HG02678 (cell line): ENCODE measurements around the gene AGPAT3.
"Not testable (repeated sequence)": the region's sequence is repeated elsewhere in the genome, so short reads cannot be mapped to it uniquely, and the experiment has no call there.

Experiments
- ATAC-seq: cut with Tn5 transposase; IDR thresholded peaks from one replicate; pipeline ENCODE4 v1.9.1; 2021; ENCODE audit warnings: mild to moderate bottlenecking, moderate library complexity; ENCODE audit not compliant: unreplicated experiment

AGPAT3 gene

DNA sequence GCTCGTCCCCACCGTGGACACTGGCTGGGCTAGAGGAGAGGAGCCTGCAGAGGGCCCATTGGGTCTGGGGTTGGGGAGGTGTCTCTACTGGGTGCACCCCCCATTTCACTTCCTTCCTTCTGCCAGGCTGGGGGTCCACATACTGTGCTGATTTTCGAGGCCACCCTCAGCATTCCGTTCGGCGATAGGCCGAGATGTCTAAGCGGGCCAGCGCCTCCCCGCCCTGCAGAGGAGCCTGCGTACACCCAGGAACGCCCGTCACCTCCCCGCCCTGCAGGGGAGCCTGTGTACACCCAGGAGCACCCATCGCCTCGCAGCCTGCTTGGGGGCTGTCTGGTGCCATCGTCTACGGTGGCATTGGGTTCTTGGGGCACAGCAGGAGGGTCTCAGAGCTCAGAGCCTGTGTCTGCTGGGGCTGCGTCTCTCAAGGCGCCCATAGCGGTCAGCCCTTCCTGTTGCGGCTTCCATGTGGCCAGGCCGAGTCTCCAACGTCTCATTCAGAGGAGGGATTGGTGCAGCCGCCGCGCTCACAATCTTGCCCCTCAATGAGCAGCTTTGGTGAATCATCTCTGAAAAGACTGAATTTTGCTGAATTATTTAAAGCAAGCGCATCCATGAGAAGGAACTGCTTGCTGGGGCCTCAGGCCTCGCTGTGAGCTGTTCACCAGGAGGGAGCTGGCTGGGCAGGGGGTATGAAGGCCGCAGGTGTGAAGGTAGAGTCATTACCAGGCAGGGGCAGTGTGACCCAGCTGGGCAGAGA is 30.7 kb upstream of the AGPAT3 start:
- ATAC-seq: no peak

DNA sequence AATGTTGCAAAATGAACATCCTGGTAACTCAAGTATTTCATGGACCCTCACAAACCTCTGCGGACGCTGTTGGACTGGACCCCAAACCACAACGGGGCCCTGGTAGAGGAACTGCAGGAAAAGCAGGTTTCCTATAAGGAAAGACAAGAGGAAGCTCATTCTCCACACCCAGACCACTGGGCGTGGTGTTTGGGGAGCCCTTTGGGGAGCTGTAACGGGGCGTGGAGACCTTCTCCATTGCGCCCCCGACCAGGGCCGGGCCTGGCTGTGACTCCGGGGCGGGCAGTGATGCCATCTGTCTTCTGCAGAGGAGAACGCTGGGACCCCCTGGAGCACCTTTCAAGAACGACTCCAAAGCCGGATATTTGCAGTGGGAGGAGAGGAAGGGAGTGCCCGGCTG is 30.0 kb upstream of the AGPAT3 start:
- ATAC-seq: no peak

DNA sequence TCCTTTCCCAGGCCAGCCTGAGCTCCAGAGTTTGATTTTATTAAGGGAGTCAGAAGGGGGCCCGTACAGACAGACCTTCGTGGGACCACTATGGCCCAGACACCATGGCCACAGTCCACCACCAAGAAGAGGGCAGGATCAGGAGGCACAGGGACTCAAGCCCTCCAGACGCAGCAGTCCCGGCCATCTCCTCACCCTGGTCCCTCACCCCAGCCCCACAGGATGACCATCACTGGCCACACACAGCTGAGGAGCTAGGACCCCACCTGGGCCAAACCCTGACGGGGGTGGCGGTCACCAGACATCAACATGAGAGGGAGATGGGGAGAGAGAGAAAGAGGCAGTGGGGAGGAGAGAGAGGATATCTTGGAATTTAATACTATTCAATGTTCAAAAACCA is 29.2 kb upstream of the AGPAT3 start:
- ATAC-seq: no peak

DNA sequence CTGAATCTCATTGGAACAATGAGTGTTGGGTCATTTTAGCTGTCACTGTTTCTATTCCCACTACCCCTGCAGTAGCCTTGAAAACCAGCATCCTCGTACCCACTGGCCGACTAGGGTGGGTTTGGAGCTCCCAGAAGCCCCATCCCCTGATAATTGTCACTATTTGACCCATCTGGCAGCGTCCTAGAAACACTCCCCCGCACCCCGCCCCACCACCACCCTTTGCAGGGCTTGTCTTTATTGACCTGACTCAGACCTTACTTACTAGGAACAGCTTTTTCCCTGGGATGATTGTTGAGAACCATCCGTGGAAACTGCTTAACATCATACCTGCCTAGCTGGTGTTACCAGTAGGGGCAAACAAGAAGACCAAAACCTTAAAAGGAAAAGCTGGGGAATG is 28.4 kb upstream of the AGPAT3 start:
- no peak for ATAC-seq

DNA sequence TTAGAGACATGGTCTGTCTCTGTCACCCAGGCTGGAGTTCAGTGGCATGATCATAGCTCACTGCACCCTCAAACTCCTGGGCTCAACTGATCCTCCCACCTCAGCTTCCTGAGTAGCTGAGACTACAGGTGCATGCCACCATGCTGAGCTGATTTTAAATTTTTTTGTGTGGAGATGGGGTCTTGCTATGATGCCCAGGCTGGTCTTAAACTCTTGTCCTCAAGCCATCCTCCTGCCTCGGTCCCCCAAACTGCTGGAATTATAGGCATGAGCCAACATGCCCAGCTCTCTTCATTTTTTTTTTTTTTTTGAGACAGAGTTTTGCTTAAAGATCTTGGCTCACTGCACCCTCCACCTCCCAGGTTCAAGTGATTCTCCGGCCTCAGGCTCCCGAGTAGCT is 24.8 kb upstream of the AGPAT3 start:
- ATAC-seq: no peak

DNA sequence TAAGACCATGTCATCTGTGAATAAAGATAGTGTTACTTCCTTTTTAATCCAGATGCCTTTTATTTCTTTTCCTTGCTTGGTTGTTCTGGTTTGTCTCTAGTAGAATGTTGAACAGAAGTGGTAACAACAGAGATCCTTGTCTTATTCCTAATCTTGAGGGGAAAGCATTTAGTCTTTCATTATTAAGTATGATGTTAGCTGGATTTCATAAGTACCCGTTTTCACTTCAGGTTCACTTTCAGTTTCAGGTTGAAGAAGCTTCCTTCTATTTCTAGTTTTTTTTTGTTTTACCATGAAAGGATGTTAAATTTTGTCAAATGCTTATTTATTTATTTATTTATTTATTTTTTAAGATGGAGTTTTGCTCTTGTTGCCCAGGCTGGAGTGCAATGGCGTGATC is 22.3 kb upstream of the AGPAT3 start:
- ATAC-seq: no peak

DNA sequence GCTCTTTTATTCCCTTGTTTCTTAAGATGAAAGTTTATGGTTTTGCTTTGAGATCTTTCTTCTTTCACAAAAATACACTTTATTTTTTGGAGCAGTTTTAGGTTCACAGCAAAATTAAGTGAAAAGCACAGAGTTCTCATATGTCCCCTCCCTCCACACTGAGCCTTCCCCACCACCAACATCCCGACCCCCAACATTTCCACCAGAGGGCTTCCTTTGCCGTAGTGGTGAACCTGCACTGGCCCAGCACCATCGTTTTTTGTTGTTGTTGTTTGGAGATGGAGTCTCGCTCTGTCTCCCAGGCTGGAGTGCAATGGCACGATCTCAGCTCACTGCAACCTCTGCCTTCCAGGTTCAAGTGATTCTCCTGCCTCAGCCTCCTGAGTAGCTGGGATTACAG is 20.1 kb upstream of the AGPAT3 start:
- not testable (repeated sequence) for ATAC-seq

DNA sequence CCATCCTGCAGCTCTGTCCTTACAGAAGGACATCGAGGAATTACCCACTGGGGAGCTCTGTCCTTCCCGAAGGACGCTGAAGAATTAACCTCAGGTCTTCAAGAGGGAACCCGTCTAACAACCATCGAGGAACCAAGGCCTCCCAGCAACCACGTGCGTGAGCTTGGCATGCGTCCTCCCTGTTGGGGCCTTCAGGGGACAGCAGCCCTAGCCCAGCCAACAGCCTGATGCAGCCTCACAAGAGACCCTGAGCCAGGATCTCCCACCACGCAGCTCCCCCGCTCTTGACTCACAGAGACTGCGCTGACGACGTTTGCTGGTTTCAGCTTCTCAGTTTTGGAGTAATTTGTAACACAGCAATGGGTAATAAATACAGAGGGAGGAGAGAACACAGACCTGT is 19.6 kb upstream of the AGPAT3 start:
- ATAC-seq: no peak

DNA sequence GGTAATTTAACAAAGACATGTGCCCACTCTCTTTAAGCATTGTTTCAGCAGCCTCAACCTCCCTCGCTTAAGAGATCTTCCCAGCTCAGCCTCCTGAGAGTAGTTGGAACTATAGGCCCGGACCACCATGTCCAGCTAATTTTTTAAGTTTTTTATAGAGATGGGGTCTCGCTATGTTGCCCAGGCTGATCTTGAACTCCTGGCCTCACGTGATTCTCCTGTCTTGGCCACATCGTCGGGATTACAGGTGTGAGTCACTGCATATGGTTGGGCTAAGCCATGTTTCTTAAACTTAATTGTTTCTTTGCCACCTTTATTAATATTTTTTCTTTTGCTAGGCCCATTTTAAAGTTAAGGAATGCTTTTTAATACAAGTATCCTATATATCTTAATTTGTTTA is 18.6 kb upstream of the AGPAT3 start:
- ATAC-seq: no peak

DNA sequence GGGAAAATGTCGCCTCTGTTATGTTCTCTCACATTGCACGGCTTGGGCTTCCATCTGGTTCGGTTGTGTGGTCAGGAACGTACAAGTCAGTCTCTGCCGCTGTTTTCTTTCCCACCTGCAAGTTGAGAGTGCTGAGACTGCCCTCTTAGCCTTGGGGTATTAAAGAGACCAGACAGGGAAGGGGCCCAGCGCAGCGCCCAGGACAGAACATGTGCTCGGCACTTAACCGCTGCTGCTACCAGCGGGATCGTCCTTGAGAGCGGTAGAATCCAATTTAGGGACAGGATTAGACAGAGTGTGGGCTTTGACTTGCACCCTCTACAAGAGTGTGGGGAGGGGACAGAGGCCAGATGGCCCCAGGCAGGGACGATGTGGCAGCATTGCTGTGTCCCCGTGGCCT is 17.7 kb upstream of the AGPAT3 start:
- no peak for ATAC-seq

DNA sequence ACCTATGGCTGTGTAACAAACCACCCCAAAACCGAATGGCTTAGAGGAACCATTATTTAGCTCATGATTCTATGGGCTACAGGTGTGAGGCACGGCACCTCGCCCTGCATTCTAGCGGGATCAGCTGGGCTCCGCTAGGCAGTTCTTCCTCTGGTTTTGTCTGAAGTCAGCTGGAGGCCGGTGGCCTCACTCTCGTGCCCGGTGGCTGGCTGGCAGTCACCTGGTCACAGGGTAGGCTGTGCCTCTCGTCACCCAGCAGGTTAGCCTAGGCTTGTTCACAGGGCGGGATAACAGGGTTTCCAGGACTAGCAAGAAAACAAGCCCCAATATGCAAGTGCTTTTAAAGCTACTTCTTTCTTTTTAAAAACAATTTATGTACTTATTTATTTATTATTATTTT is 16.3 kb upstream of the AGPAT3 start:
- ATAC-seq: no peak

DNA sequence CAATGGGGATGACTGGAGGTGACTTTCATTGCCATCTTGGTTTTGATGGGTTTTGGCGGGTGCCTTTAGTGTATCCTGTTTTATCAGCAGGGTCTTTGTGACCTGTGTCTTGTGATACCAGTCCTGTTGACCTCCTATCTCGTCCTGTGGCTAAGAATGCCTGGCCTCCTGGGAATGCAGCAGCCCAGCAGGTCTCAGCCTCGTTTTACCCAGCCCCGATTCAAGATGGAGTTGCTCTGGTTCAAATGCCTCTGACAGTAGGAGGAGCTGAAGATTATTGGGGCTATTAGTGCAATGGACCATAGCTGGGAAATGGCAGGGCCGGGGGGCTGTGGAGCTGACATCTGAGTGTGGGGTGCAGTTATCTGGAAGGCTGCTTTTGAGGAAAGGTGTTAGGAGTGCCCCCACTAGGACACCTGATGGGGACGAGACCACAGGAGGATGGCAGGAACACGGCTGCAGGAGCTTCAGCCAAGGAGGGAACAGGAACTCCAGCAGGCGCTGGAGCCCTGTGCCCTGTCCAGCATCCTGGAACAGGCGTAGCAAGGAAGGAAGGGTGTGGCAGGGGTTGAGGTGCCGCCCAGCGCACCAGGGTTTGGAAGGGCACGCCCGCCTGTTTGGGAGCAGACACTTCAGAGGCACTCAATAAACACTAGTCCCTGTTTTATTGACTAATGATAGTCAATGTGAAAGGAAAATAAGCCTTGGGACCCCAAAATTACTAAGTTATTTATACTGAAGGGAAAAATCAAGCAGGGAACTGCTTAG is 15.3 kb upstream of the AGPAT3 start:
- ATAC-seq: no peak

DNA sequence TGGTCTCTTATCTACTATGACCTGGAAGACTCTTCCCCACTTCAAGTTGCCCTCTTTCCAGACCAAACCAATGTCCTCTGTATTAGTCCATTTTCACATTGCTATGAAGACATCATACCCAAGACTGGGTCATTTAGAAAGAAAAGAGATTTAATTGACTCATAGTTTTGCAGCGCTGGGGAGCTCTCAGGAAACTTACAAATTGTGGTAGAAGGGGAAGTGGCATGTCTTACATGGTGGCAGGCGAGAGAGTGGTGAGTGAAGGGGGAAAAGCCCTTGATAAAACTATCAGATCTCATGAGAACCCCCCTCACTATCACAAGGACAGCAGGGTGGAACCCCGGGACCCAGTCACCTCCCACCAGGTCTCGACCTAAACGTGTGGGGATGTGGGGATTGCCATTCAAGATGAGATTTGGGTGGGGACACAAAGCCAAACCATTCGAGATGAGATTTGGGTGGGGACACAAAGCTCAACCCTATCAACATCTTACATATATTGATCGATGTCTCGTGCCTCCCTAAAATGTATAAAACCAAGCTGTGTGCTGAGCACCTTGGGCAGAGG is 14.2 kb upstream of the AGPAT3 start:
- ATAC-seq: no peak

DNA sequence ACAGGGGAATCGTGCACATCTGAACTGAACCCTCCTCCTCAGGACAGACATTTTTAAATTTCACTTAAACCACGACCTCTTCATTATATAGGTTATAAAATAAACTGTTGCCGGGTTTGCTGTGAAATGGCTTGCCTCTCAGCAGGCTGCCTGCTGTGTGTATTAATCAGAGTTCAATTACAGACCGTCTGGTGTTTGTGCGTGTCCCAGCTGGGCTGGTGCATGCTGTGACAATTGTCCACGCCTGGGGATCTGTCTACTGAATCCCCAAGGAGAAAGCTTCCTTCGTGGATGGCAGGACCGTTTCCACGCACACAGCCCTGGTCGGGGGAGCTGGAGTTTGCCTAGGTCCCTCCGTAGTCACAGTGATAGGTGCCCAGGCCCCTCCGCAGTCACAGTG is 13.4 kb upstream of the AGPAT3 start:
- ATAC-seq: no peak

DNA sequence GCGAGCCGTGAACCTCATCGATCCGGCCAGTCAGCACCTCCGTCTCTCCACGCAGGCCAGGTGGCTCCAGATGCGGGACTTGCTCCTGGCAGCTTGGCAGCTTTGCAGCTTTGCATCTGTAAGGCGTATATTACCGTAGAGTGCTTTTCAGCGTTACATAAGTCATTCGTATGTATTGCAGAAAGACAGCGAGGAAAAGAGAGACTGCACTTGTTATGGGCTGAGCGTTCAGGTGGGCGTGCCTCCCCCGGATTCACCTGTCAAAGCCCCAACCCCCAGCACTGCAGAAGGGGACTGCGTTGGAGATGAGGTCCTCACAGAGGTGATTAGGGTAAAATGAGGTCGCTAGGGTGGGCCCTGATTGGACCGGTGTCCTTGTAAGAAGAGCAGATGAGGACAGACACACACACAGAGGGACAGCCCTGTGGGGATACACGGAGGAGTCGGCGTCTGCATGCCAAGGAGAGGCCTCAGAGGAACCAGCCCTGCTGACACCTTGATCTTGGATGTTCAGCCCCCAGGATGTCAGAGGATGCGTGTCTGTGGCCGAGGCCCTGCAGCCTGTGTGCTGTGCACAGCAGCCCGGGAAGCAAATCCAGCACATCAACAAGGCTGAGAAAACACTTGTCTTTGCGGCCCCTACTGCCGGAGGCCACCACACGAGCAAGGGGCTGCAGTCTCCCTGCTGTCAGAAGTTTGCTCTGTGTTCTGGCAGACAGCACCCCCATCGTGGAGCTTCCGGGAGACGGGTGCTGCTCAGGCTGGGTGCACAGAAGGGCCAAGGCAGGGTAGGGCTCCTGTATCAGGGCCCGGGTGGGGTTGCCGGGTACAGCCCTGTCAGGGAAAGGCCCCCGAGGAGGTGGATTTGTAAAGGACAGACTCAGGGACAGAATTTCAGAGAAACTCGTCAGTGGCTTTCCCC is 10.9 kb upstream of the AGPAT3 start:
- peak; percentile 30 for ATAC-seq

DNA sequence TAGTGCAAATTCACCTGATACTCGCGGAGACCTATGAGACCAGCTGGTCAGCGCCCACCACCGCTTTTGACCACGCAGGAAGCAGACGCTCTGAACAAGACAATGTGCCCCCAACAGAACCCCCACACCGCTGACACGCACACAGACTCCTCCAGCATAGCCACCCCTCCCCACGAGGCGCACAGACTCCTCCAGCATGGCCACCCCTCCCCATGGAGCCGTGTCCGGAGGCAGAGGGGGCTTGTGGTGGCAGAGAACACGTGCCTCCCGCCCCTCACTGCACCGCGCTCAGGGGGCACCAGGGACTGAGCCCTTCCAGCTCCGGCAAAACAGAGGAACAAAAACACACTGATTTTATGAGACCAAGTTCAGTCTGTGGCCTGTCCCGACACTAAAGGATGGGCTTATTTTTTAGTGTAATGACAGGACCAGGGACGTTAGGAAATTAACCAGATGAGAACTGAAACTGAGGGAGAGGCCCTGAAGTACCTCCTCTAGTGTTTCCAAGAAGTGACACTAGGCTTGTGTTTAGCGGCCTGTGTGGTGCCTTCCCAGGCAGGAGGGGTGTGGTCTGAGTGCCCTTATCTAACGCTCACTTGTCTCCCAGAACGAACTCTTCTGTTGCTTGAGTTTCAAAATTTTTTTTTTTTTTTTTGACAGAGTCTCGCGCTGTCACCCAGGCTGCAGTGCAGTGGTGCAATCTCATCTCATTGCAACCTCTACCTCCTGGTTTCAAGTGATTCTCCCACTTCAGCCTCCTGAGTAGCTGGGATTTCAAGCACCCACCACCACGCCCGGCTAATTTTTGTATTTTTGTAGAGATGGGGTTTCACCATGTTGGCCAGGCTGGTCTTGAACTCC is 10.0 kb upstream of the AGPAT3 start:
- peak; percentile 68 for ATAC-seq

DNA sequence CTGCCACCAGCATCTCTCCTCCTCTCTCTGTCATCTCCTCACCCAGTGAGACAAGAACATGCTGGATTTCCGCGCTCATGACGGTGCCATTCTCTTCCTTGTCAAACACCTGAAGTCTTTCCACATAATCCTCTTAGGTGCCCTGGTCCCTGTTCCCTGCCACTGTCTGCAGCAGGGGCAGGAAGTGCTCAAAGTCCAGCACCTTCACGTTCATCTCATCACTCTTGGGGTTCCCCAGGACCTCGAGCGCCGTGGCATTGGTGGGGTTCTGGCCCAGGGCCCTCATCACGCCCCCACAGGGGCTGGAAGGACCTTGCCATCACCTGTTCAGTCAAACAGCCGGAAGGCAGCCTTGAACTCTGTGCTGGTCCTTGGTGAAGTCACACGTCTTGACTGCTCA is 9.1 kb upstream of the AGPAT3 start:
- ATAC-seq: no peak

DNA sequence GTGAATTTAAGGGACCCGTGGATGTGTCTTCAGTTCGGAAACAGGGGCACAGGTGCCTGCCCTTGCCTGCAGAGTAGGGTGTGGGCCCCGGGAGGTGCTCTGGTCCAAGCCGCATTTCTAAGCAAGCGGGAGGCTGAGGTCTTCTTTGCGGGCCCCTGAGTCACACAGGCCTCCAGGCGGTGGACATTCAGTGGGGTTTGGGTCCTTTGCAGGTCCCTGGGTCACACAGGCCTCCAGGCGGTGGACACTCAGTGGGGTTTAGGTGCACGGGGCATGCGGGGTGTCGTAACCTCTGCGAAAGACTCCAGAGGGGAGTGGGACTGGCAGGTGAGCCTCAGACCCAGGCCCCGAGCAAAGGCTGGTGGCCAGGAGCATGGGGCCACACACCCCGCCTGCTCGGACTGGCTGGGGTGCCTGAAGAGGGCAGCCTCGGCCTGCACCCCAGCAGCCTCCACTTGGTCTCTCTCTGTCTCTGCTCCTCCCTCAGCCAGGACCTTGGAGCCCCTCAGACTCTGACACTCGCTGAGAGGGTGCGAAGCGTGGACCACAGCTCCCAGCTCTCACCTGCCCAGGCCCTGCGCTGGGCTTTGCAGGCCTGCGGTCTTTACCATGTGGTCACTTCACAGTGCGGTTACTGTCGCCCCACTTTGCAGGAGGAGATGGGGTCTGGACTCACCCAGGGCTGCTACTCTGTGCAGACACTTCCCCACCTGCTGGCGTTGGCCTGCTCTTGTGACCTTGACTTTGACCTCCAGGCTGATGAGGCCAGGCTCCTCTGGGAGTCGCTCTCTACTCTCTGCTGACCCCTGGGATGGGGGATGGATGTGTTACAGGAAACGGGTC is 6.0 kb upstream of the AGPAT3 start:
- no peak for ATAC-seq

DNA sequence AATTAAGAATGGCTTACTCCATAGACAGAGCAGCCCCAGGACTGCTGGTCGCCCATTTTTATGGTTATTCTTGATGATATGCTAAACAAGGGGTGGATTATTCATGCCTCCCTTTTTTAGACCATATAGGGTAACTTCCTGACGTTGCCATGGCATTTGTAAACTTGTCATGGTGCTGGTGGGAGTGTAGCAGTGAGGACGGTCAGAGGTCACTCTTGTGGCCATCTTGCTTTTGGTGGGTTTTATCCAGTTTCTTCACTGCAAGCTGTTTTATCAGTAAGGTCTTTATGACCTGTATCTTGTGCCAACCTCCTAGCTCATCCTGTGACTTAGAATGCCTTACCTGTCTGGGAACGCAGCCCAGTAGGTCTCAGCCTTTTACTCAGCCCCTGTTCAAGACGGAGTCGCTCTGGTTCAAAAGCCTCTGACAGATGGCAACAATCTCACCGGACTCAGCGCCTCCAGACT is 5.2 kb upstream of the AGPAT3 start:
- no peak for ATAC-seq
